ENCODE data around the gene C1orf21.

- TF ChIP-seq CTCF (IDR thresholded peaks at IDR 0.05; ENCODE audit: low read length) (no peak), EZH2 (IDR thresholded peaks at IDR 0.05; ENCODE audit: borderline replicate concordance, low read length) (no peak)
Measured at GRCh38 chr1:184479435-184480167, 92.8 kb downstream of the C1orf21 start.
